H1 (cell line): ENCODE results near the gene STARD13. TPM values are rescaled to one million over a fixed set of nuclear protein-coding genes. Genes with fewer than 3 reads are reported as not detected.

Experiments used
- CTCF ChIA-PET: fragments of 300-600 bp; sonication (Branson Sonifier 250); formaldehyde crosslinking; loops from one replicate; lab custom pipeline; 2021; ENCODE audit not compliant: partially characterized antibody; lab: Charles Lee
- POLR2A ChIA-PET: fragments of 300-600 bp; sonication (Branson Sonifier 250); formaldehyde crosslinking; loops from one replicate; lab custom pipeline; 2021; ENCODE audit warnings: inconsistent platforms; ENCODE audit not compliant: partially characterized antibody; lab: Charles Lee
- DNase-seq, 2 experiments: peaks; one replicate each; pipeline versions ENCODE4 v3.0.0 to v3.0.0-alpha.2; 2010 to 2022; ENCODE audit warnings: low spot score in 2 of 2, low read depth in 1 of 2, mixed read lengths in 1 of 2
- FAIRE-seq: peaks from 2 replicates; lab custom pipeline; 2011; peaks lifted over from hg19 to GRCh38; lab: Jason Lieb, UNC
- H2AFZ ChIP-seq: 2 replicates; pipeline ENCODE4 v1.8.1; 2012; ENCODE audit warnings: low read length, inconsistent platforms
- H2AK5ac ChIP-seq: 2 replicates; pipeline ENCODE4 v1.6.1; 2013; ENCODE audit warnings: low read depth, low read length
- H2BK120ac ChIP-seq: replicated peaks from 2 replicates; pipeline ENCODE3; 2013; ENCODE audit warnings: low read depth, low read length, inconsistent platforms
- H2BK12ac ChIP-seq: 2 replicates; pipeline ENCODE4 v1.6.1; 2013; ENCODE audit warnings: low read depth, low read length
- H2BK15ac ChIP-seq: 2 replicates; pipeline ENCODE4 v1.6.1; 2013; ENCODE audit warnings: low read length
- H2BK20ac ChIP-seq: 2 replicates; pipeline ENCODE4 v1.6.1; 2013; ENCODE audit warnings: low read length
- H2BK5ac ChIP-seq: 2 replicates; pipeline ENCODE4 v1.6.1; 2013; ENCODE audit warnings: low read depth, low read length
- H3K14ac ChIP-seq: 2 replicates; pipeline ENCODE4 v1.6.1; 2013; ENCODE audit warnings: inconsistent platforms; ENCODE audit not compliant: insufficient read length
- H3K18ac ChIP-seq: 2 replicates; pipeline ENCODE4 v1.6.1; 2013; ENCODE audit warnings: low read length; ENCODE audit errors: extremely low read depth
- H3K23ac ChIP-seq: 2 replicates; pipeline ENCODE4 v1.6.1; 2013; ENCODE audit warnings: inconsistent platforms; ENCODE audit not compliant: insufficient read length
- H3K23me2 ChIP-seq: 2 replicates; pipeline ENCODE4 v1.6.1; 2013; ENCODE audit warnings: low read depth, low read length
- H3K27ac ChIP-seq: 2 replicates; pipeline ENCODE4 v1.6.1; 2011; ENCODE audit warnings: low read depth, low read length, inconsistent platforms
- H3K27me3 ChIP-seq, 4 experiments: replicated peaks in 1 of 4; 1 replicate in 1 of 4; 2 replicates in 3 of 4; pipeline versions ENCODE4 v1.6.1 to v1.8.1; 2011 to 2013; ENCODE audit warnings: low read length in 3 of 4, mild to moderate bottlenecking in 3 of 4, inconsistent platforms in 2 of 4, mixed read lengths in 2 of 4, moderate library complexity in 1 of 4; ENCODE audit not compliant: control insufficient read depth in 3 of 4, insufficient read depth in 3 of 4; ENCODE audit errors: extremely low read depth in 1 of 4
- H3K36me3 ChIP-seq, 4 experiments: 2 replicates each; pipeline versions ENCODE4 v1.6.1 to v1.8.1; 2011 to 2013; ENCODE audit warnings: mild to moderate bottlenecking in 4 of 4, low read length in 3 of 4, moderate library complexity in 2 of 4, control low read depth in 1 of 4, inconsistent platforms in 1 of 4; ENCODE audit not compliant: insufficient read depth in 4 of 4, control insufficient read depth in 2 of 4
- H3K4ac ChIP-seq: replicated peaks from 2 replicates; pipeline ENCODE3; 2013; ENCODE audit warnings: low read length, low read depth, mixed read lengths, inconsistent platforms; ENCODE audit not compliant: insufficient read length
- H3K4me1 ChIP-seq, 4 experiments: replicated peaks in 1 of 4; 1 replicate in 1 of 4; 2 replicates in 3 of 4; pipeline versions ENCODE4 v1.6.1 to v1.8.1; 2011 to 2013; ENCODE audit warnings: low read length in 3 of 4, inconsistent platforms in 2 of 4, mixed read lengths in 1 of 4; ENCODE audit not compliant: insufficient read depth in 4 of 4, control insufficient read depth in 3 of 4
- H3K4me2 ChIP-seq, 2 experiments: 2 replicates each; pipeline versions ENCODE4 v1.6.1 to v1.8.1; 2011 to 2013; ENCODE audit warnings: low read depth in 2 of 2, low read length in 2 of 2, control low read depth in 1 of 2, inconsistent platforms in 1 of 2, mild to moderate bottlenecking in 1 of 2; ENCODE audit not compliant: insufficient read depth in 1 of 2
- H3K4me3 ChIP-seq, 4 experiments: fragments of 200-600, 300-600 bp in 1 of 4; sonication (generic), shearing (Covaris generic), sonication (Bioruptor Twin) in 1 of 4; 2 replicates each; pipeline versions ENCODE4 v1.5.1 to v1.8.1; 2011 to 2016; ENCODE audit warnings: low read length in 4 of 4, low read depth in 3 of 4, control low read depth in 2 of 4, inconsistent platforms in 2 of 4, mild to moderate bottlenecking in 2 of 4, mixed read lengths in 1 of 4, moderate library complexity in 1 of 4; ENCODE audit not compliant: insufficient read depth in 2 of 4; ENCODE audit errors: extremely low read depth in 1 of 4
- H3K56ac ChIP-seq: replicated peaks from 2 replicates; pipeline ENCODE3; 2013; ENCODE audit warnings: low read depth, mild to moderate bottlenecking, mixed read lengths, low read length, inconsistent platforms; ENCODE audit not compliant: insufficient read length
- H3K79me1 ChIP-seq: 2 replicates; pipeline ENCODE4 v1.6.1; 2013; ENCODE audit warnings: low read depth, low read length, control low read depth
- H3K79me2 ChIP-seq, 2 experiments: 2 replicates each; pipeline versions ENCODE4 v1.6.1 to v1.8.1; 2012 to 2013; ENCODE audit warnings: low read length in 2 of 2, mild to moderate bottlenecking in 2 of 2, inconsistent platforms in 1 of 2; ENCODE audit not compliant: insufficient read depth in 2 of 2, control insufficient read depth in 1 of 2
- H3K9ac ChIP-seq, 4 experiments: replicated peaks in 1 of 4; 1 replicate in 1 of 4; 2 replicates in 3 of 4; pipeline versions ENCODE4 v1.6.1 to v1.8.1; 2011 to 2013; ENCODE audit warnings: low read depth in 3 of 4, low read length in 3 of 4, control low read depth in 2 of 4, mild to moderate bottlenecking in 2 of 4, moderate library complexity in 2 of 4, inconsistent platforms in 1 of 4; ENCODE audit errors: extremely low read depth in 1 of 4
- H3K9me3 ChIP-seq, 2 experiments: 2 replicates each; pipeline versions ENCODE4 v1.6.1 to v1.8.1; 2012 to 2013; ENCODE audit warnings: mild to moderate bottlenecking in 2 of 2, moderate library complexity in 2 of 2, control low read depth in 1 of 2, inconsistent platforms in 1 of 2, low read depth in 1 of 2, low read length in 1 of 2, mixed read lengths in 1 of 2; ENCODE audit not compliant: insufficient read depth in 2 of 2
- H4K20me1 ChIP-seq, 2 experiments: replicated peaks in 1 of 2; 2 replicates each; pipeline versions ENCODE3 to v1.8.1; 2011 to 2013; ENCODE audit warnings: inconsistent platforms in 2 of 2, low read length in 2 of 2, mild to moderate bottlenecking in 1 of 2; ENCODE audit not compliant: insufficient read depth in 2 of 2, control insufficient read depth in 1 of 2
- H4K5ac ChIP-seq: 2 replicates; pipeline ENCODE4 v1.6.1; 2013; ENCODE audit warnings: low read length, low read depth, mixed read lengths, inconsistent platforms; ENCODE audit not compliant: insufficient read length
- H4K8ac ChIP-seq: 2 replicates; pipeline ENCODE4 v1.8.0; 2013; ENCODE audit warnings: mild to moderate bottlenecking, moderate library complexity, low read length, inconsistent platforms; ENCODE audit not compliant: insufficient read depth; ENCODE audit errors: extremely low read depth
- H4K91ac ChIP-seq: replicated peaks from 2 replicates; pipeline ENCODE3; 2013; ENCODE audit warnings: low read length, mixed read lengths, inconsistent platforms; ENCODE audit not compliant: insufficient read length
- BRCA1 ChIP-seq: IDR thresholded peaks from 2 replicates; pipeline ENCODE4 v1.6.1; 2012; ENCODE audit warnings: low read depth, low read length, improper control_type of control experiment
- EGR1 ChIP-seq: IDR thresholded peaks from 2 replicates; pipeline ENCODE4 v1.6.1; 2011; ENCODE audit warnings: low read depth, low read length, borderline replicate concordance
- EZH2 ChIP-seq: fragments of 200-600 bp; sonication (generic); IDR thresholded peaks from 2 replicates; pipeline ENCODE4 v1.7.1; 2012; ENCODE audit warnings: low read depth, mild to moderate bottlenecking, moderate library complexity, low read length, inconsistent platforms; ENCODE audit not compliant: severe bottlenecking
- HDAC2 ChIP-seq, 2 experiments: fragments of 300-600 bp in 1 of 2; sonication (generic) in 1 of 2; IDR thresholded peaks; 2 replicates each; pipeline ENCODE4 v1.6.1; 2011 to 2012; ENCODE audit warnings: low read depth in 2 of 2, low read length in 2 of 2, mild to moderate bottlenecking in 2 of 2, moderate library complexity in 2 of 2, borderline replicate concordance in 1 of 2, inconsistent platforms in 1 of 2
- HDAC6 ChIP-seq: IDR thresholded peaks from one replicate; pipeline ENCODE4 v1.7.1; 2012; ENCODE audit warnings: low read depth, mild to moderate bottlenecking, inconsistent platforms, low read length, moderate library complexity
- SIN3A ChIP-seq, 2 experiments: IDR thresholded peaks in 1 of 2; conservative IDR thresholded peaks in 1 of 2; 2 replicates each; pipeline ENCODE4 v1.6.1; 2011 to 2012; ENCODE audit warnings: low read length in 2 of 2, improper control_type of control experiment in 1 of 2, low read depth in 1 of 2, mild to moderate bottlenecking in 1 of 2
- SIX5 ChIP-seq: IDR thresholded peaks from 2 replicates; pipeline ENCODE4 v1.6.1; 2011; ENCODE audit warnings: mild to moderate bottlenecking, low read depth, low read length
- SP1 ChIP-seq: IDR thresholded peaks from 2 replicates; pipeline ENCODE4 v1.6.1; 2011; ENCODE audit warnings: low read depth, low read length
- SP4 ChIP-seq: IDR thresholded peaks from 2 replicates; pipeline ENCODE4 v1.6.1; 2012; ENCODE audit warnings: low read length, inconsistent platforms
- TBP ChIP-seq: IDR thresholded peaks from 2 replicates; pipeline ENCODE4 v1.6.1; 2011; ENCODE audit warnings: low read depth, low read length, improper control_type of control experiment
- WGBS, 2 experiments: shearing (Covaris generic) in 1 of 2; methylation state at CpG; one replicate each; pipeline versions ENCODE4 v1.1.6 to v1.1.7; 2013 to 2015; ENCODE audit warnings: low lambda C conversion rate in 2 of 2, mixed read lengths in 2 of 2, inconsistent platforms in 1 of 2, low coverage in 1 of 2, missing lambda C conversion rate in 1 of 2; ENCODE audit not compliant: insufficient replicate concordance in 2 of 2, insufficient coverage in 1 of 2, insufficient read length in 1 of 2; ENCODE audit errors: extremely low coverage in 1 of 2, missing lambda C conversion rate in 1 of 2; 5-methylcytosine and 5-hydroxymethylcytosine counted together
- polyA plus RNA-seq, 7 experiments: library from polyadenylated mRNA; depleted of rRNA in 3 of 7; stranded (reverse) in 5 of 7; unstranded in 2 of 7; fragments of >200 nt in 5 of 7; fragments of 200-250 nt in 2 of 7; gene quantifications; 1 replicate in 5 of 7; 2 replicates in 1 of 7; 4 replicates in 1 of 7; pipeline versions ENCODE4 v1.2.1 to v1.2.3, GENCODE V29; 2011 to 2013; ENCODE audit warnings: missing spikeins in 2 of 7, mixed read lengths in 2 of 7
- total RNA-seq: library from RNA; stranded (reverse); fragmentation: NEBNext Ultra II Directional; extraction: Animal tissue kit (Norgen Biotek cat#: 25700); gene quantifications from 2 replicates; pipeline ENCODE4 v1.2.1, GENCODE V29; 2021

The STARD13 gene
- total and polyA plus RNA-seq, 2 of the 8 experiments (the other 6 are each of a cell fraction or from before 2014, with no cell fraction given) = 0.82 to 2.9 TPM

DNA sequence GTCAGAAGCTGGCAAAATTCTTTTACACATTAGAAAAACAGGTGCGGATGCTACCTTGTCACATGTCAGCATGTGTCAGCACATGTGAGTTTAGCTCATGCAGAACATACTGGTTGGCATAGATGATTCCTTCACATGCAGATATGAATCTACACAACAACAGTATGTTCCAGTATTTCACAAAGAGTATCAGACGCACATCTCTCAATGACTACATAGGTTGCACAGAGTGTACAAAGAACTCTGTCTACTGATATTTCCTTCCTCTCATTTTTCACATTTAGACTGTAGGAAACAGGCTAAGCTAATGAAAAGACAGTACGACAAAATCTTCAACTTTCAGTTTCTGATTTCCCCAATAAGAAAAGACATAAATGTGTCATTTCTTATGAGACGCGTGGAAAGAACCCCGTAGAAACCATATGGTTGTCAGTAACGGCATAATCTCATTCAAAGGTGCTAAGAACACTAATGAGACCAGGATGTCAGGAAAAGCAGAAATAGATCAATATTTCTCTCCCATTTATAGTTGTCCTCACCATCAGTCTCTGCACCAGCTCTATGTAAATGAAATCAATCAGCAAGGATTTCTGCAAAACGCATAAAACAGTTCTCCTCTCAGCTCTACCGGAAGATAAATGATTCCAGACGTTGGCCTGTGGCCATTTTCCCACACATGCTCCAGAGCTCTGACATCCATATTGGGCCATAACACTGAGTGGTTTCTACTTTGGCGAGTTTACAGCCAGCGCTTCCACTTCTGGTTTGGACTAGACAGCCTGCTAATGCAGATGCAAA lies 81.2 kb downstream of the STARD13 start:
- Histone ChIP-seq H2BK120ac (no peak overlapping the region), H2AK5ac (no peak overlapping the region), H3K79me1 (no peaks in the 10 kb centered on the region), H4K5ac (no peak overlapping the region), H3K23ac (no peak overlapping the region), H3K79me2 (no peaks in the 10 kb centered on the region), H3K56ac (no peak overlapping the region), H2BK5ac (no peak overlapping the region), H4K20me1 (no peaks in the 10 kb centered on the region), H2AFZ (no peak overlapping the region), H3K14ac (no peak overlapping the region), H3K9me3 (no peaks in the 10 kb centered on the region), H3K9ac (no peak overlapping the region), H3K18ac (no peak overlapping the region), H3K27ac (no peak overlapping the region), H3K27me3 (no peaks in the 10 kb centered on the region), H4K91ac (no peak overlapping the region), H3K4me3 (no peak overlapping the region), H4K8ac (no peak overlapping the region), H3K4ac (no peak overlapping the region), H2BK20ac (no peak overlapping the region), H3K36me3 (no peaks in the 10 kb centered on the region), H3K4me1 (peaks cover 0 to 4% (median 2%) of the 10 kb centered on the region in 4 experiments; a peak in 4 of 7 replicates), H2BK15ac (no peak overlapping the region), H3K23me2 (no peaks in the 10 kb centered on the region), H2BK12ac (no peak overlapping the region), H3K4me2 (no peak overlapping the region)
- POLR2A ChIA-PET = interaction anchor here (1.3 kb wide), 1 partner anchor 8 kb away, joined by 3 read pairs; no protein-coding TSS in a partner anchor
- no peak for DNase-seq
- WGBS, 2 experiments = 93% methylated on average over 12 of the region's 12 CpGs; no CpG with 5 or more reads in 1 of the 2 experiments
- no peak for FAIRE-seq
- CTCF ChIA-PET = no interaction called here
- TF ChIP-seq HDAC2 (IDR thresholded peaks at IDR 0.05; ENCODE audit: borderline replicate concordance in 1 of 2, low read depth in 2 of 2, low read length in 2 of 2) = no peak
- no peak for TF ChIP-seq SP1
- TF ChIP-seq EZH2 = no peak
- TF ChIP-seq BRCA1 = no peak
- TF ChIP-seq SIX5 = no peak
- no peak for TF ChIP-seq SIN3A (conservative IDR thresholded peaks at IDR 0.05 in 1 of 2, IDR thresholded peaks at IDR 0.05 in 1 of 2; ENCODE audit: low read depth in 1 of 2, low read length in 2 of 2)
- TF ChIP-seq EGR1 = no peak
- no peak for TF ChIP-seq TBP
- TF ChIP-seq SP4 = no peak
- TF ChIP-seq HDAC6 = no peak
